Smooth muscle cell (in vitro differentiated cells): ENCODE measurements around the gene TNS2. TPM values are rescaled to one million over a fixed set of nuclear protein-coding genes. Genes with fewer than 3 reads are reported as not detected.
A peak's percentile ranks its signal among the peaks of the same experiment; 100 is the strongest.
"Not testable (repeated sequence)": the region's sequence is repeated elsewhere in the genome, so short reads cannot be mapped to it uniquely, and the experiment has no call there.

Experiments
- DNase-seq: peaks from one replicate; lab custom pipeline; 2025; ENCODE audit not compliant: unreplicated experiment; lab: John Stamatoyannopoulos, UW
- H2AFZ ChIP-seq: fragments of 200-600 bp; sonication (generic); 2 replicates; pipeline ENCODE4 v1.6.0; 2016; ENCODE audit warnings: antibody characterized with exemption, low read depth, mild to moderate bottlenecking
- H3F3A ChIP-seq: fragments of 200-600 bp; sonication (generic); 2 replicates; pipeline ENCODE4 v1.6.0; 2017; ENCODE audit warnings: antibody characterized with exemption, low read depth
- H3K27ac ChIP-seq: fragments of 200-600 bp; sonication (generic); 2 replicates; pipeline ENCODE4 v1.5.1; 2016; ENCODE audit warnings: low read depth, mild to moderate bottlenecking
- H3K27me3 ChIP-seq: fragments of 200-600 bp; sonication (generic); 2 replicates; pipeline ENCODE4 v1.6.1; 2016; ENCODE audit warnings: low read depth, mild to moderate bottlenecking
- H3K36me3 ChIP-seq: fragments of 200-600 bp; sonication (generic); 2 replicates; pipeline ENCODE4 v1.5.1; 2016; ENCODE audit warnings: low read depth
- H3K4me1 ChIP-seq: fragments of 200-600 bp; sonication (generic); 2 replicates; pipeline ENCODE4 v1.5.1; 2016; ENCODE audit warnings: low read depth
- H3K4me2 ChIP-seq: fragments of 200-600 bp; sonication (generic); 2 replicates; pipeline ENCODE4 v1.6.0; 2016; ENCODE audit warnings: mild to moderate bottlenecking
- H3K4me3 ChIP-seq: fragments of 200-600 bp; sonication (generic); 2 replicates; pipeline ENCODE4 v1.5.1; 2016; ENCODE audit warnings: mild to moderate bottlenecking
- H3K79me2 ChIP-seq: fragments of 200-600 bp; sonication (generic); 2 replicates; pipeline ENCODE4 v1.6.0; 2016; ENCODE audit warnings: low read depth, mild to moderate bottlenecking
- H3K9ac ChIP-seq: fragments of 200-600 bp; sonication (generic); 2 replicates; pipeline ENCODE4 v1.6.0; 2016; ENCODE audit warnings: low read depth
- H3K9me3 ChIP-seq: fragments of 200-600 bp; sonication (generic); replicated peaks from 2 replicates; pipeline ENCODE4 v1.5.1; 2016; ENCODE audit warnings: low read depth
- H4K20me1 ChIP-seq: fragments of 200-600 bp; sonication (generic); 2 replicates; pipeline ENCODE4 v1.6.0; 2016; ENCODE audit warnings: low read depth
- WGBS: methylation state at CpG from one replicate; pipeline ENCODE4 v1.1.7; 2016; ENCODE audit warnings: low lambda C conversion rate; 5-methylcytosine and 5-hydroxymethylcytosine counted together
- polyA plus RNA-seq: library from polyadenylated mRNA; unstranded; fragments of >200 nt; fragmentation: Nextera tagmentation; extraction: Ambion mirVana; gene quantifications from 2 replicates; pipeline ENCODE4 v1.2.1, GENCODE V29; 2016
- total RNA-seq: library from RNA; depleted of rRNA; stranded (reverse); fragments of >200 nt; gene quantifications from 2 replicates; pipeline ENCODE4 v1.2.3, GENCODE V29; 2014
- TF ChIP-seq, protein P1 (sequence below): fragments of 200-600 bp; sonication (generic); IDR thresholded peaks from 2 replicates; pipeline ENCODE4 v1.5.1; 2017; ENCODE audit warnings: borderline replicate concordance, mild to moderate bottlenecking, antibody characterized with exemption; ENCODE audit not compliant: insufficient read depth, poor library complexity, severe bottlenecking

The TNS2 gene
- total and polyA plus RNA-seq, 2 experiments from 2014 or later: 9.3 to 17.4 TPM

DNA sequence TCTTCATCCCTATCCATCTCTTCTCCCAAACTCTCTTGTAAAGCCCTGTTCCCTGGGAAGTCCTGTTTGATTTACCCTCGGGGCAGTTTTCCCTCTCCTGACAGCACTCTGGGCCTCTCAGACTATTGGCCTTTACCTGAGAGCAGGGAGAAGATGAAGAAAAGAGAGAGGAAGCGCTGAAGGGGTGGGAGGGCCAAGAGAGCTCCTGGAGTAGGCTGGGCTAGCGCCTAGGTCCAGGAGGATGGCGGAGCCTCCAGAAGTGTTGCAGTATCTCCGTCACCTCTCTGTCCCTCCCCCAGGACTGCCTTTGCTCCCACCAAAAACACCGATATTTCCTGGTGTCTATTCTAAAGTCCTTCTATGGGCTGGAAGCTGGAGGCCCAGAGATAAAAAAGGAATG is 41.9 kb downstream of the TNS2 start:
- Histone ChIP-seq H3K27ac (no peak overlapping the region), H3K27me3 (peaks cover 4% of the 10 kb centered on the region), H4K20me1 (no peaks in the 10 kb centered on the region), H3K4me1 (peaks cover 10% of the 10 kb centered on the region), H3K36me3 (no peaks in the 10 kb centered on the region), H3K9ac (no peak overlapping the region), H2AFZ (no peak overlapping the region), H3K9me3 (no peaks in the 10 kb centered on the region), H3F3A (peaks cover 10% of the 10 kb centered on the region), H3K79me2 (no peaks in the 10 kb centered on the region), H3K4me3 (no peak overlapping the region), H3K4me2 (no peak overlapping the region)
- WGBS: 80% methylated on average over 6 of the region's 6 CpGs
- no peak for DNase-seq
- TF ChIP-seq, protein P1, sequence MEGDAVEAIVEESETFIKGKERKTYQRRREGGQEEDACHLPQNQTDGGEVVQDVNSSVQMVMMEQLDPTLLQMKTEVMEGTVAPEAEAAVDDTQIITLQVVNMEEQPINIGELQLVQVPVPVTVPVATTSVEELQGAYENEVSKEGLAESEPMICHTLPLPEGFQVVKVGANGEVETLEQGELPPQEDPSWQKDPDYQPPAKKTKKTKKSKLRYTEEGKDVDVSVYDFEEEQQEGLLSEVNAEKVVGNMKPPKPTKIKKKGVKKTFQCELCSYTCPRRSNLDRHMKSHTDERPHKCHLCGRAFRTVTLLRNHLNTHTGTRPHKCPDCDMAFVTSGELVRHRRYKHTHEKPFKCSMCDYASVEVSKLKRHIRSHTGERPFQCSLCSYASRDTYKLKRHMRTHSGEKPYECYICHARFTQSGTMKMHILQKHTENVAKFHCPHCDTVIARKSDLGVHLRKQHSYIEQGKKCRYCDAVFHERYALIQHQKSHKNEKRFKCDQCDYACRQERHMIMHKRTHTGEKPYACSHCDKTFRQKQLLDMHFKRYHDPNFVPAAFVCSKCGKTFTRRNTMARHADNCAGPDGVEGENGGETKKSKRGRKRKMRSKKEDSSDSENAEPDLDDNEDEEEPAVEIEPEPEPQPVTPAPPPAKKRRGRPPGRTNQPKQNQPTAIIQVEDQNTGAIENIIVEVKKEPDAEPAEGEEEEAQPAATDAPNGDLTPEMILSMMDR: no peak

DNA sequence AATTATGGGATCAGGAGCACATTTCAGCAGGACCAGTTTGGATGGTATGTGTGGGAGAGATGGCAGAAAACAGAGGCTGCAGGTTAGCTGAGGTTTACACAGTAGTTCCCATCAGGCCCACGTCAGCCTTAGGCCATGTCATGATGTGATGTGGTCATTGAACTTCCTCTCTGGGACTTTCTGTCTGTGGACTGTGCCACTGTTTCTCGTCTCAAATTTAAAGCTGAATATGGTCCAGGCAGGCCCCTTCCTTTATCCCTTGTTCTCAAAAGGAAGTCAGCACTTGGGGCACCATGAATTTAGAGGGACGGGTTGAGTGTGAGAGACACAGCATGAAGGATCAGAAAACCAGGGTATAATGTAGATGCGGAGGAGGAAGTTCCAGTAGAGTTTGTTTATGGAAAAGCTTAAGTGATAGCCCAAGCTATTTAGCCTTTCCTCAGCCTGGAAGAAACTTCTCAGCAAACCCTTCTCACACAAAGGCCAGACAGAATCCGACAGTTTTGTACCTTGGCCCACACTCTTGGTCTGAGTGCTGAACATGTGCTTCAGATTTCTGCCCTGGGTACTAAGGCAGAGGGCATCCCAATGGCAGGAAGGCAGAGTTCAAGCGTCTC is 44.0 kb downstream of the TNS2 start:
- 39% methylated on average over 6 of the region's 6 CpGs for WGBS
- H3K36me3 ChIP-seq: no peaks in the 10 kb centered on the region
- no peaks in the 10 kb centered on the region for H3K79me2 ChIP-seq
- H3K27me3 ChIP-seq: no peaks in the 10 kb centered on the region
- peak overlapping the region; percentile 49 for H3K4me2 ChIP-seq
- H4K20me1 ChIP-seq: no peaks in the 10 kb centered on the region
- peaks cover 31% of the 10 kb centered on the region for H3K4me1 ChIP-seq
- peak overlapping the region; percentile 30 for H3K9ac ChIP-seq
- TF ChIP-seq, protein P1: no peak
- no peak for DNase-seq
- H3K4me3 ChIP-seq: no peak overlapping the region
- peak overlapping the region; percentile 88 for H3K27ac ChIP-seq
- H2AFZ ChIP-seq: no peak overlapping the region
- H3F3A ChIP-seq: peaks cover 17% of the 10 kb centered on the region
- H3K9me3 ChIP-seq: no peaks in the 10 kb centered on the region

DNA sequence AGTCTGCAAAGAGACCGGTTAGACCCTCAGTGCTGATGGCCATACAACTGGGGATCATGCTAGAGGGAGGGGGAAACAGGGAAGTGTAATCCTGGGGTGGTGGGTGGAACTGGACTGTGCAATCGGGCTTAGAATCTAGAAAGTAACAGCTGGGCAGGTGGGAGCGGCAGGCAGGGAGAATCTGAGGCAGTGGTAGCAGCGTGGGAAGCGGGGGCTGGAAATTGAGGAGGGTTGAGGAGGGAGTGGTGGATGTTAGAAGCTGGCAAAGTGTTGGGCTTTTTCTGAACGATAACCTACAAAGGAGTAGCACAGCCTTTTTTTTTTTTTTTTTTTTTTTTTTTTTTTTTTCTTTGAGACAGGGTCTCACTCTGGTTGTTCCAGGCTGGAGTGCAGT is 44.5 kb downstream of the TNS2 start:
- Histone ChIP-seq H3K27me3 (no peaks in the 10 kb centered on the region), H3K36me3 (no peaks in the 10 kb centered on the region), H3F3A (peaks cover 17% of the 10 kb centered on the region), H2AFZ (no peak overlapping the region), H3K4me2 (no peak overlapping the region), H3K9me3 (no peaks in the 10 kb centered on the region), H3K27ac (peak overlapping the region; percentile 88), H3K9ac (peak overlapping the region; percentile 30), H4K20me1 (no peaks in the 10 kb centered on the region), H3K4me1 (peaks cover 31% of the 10 kb centered on the region), H3K4me3 (no peak overlapping the region), H3K79me2 (no peaks in the 10 kb centered on the region)
- 76% methylated on average over 5 of the region's 6 CpGs for WGBS
- DNase-seq: no peak
- TF ChIP-seq, protein P1: no peak

DNA sequence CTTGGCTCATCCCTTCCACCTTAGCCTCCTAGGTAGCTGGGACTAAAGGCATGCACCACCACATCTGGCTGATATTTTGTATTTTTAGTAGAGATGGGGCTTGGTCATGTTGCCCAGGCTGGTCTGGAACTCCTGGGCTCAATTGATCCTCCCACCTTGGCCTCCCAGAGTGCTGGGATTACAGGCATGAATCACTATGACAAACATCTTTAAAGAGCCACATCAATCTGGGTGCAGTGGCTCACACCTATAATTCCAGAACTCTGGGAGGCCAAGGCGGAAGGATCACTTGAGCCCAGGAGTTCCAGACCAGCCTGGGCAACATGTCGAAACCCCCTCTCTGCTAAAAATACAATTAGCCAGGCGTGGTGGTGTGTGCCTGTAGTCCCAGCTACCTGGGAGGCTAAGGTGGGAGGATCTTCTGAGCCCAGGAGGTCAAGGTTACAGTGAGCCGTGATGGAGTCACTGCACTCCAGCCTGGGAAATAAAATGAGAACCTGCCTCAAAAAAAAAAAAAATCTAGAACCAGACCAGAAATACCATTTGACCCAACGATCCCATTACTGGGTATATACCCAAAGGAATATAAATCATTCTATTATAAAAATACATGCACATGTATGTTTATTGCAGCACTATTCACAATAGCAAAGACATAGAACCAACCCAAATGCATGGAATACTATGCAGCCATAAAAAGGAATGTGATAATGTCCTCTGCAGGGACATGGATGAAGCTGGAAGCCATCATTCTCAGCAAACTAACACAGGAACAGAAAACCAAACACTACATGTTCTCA is 45.1 kb downstream of the TNS2 start:
- H3K27ac ChIP-seq: peak overlapping the region; percentile 88
- DNase-seq, H3K79me2 ChIP-seq, H2AFZ ChIP-seq, H3K36me3 ChIP-seq, H3K9me3 ChIP-seq, H4K20me1 ChIP-seq, H3K9ac ChIP-seq, H3K4me3 ChIP-seq, H3K4me2 ChIP-seq, H3K27me3 ChIP-seq: not testable (repeated sequence)
- H3F3A ChIP-seq: peaks cover 17% of the 10 kb centered on the region
- WGBS: 80% methylated on average over 5 of the region's 5 CpGs
- peaks cover 31% of the 10 kb centered on the region for H3K4me1 ChIP-seq

DNA sequence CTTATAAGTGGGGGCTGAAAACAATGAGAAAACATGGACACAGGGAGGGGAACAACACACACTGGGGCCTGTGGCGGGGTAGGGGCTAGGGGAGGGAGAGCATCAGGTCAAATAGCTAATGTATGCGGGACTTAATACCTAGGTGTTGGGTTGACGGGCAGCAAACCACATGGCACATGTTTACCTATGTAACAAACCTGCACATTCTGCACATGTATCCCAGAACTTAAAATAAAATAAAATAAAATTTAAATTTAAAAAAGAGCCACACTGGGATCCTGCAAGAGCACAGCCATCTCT is 45.7 kb downstream of the TNS2 start:
- H3K9ac ChIP-seq, H4K20me1 ChIP-seq, H3K4me2 ChIP-seq, H3K27ac ChIP-seq, H3K9me3 ChIP-seq, H3K27me3 ChIP-seq, H2AFZ ChIP-seq, H3K36me3 ChIP-seq, DNase-seq, H3K79me2 ChIP-seq, H3K4me3 ChIP-seq: not testable (repeated sequence)
- Histone ChIP-seq H3K4me1 (peaks cover 31% of the 10 kb centered on the region), H3F3A (peaks cover 17% of the 10 kb centered on the region)
- 97% methylated on average over 3 of the region's 3 CpGs for WGBS
